Muscle of leg (tissue), 11 donors: ENCODE results near the gene STAC3. TPM values are rescaled to one million over a fixed set of nuclear protein-coding genes. Genes with fewer than 3 reads are reported as not detected.
"Not testable (repeated sequence)": the region's sequence is repeated elsewhere in the genome, so short reads cannot be mapped to it uniquely, and the experiment has no call there.

Source experiments
- DNase-seq: peaks from one replicate; pipeline ENCODE4 v3.0.0; 2013
- H3K27ac ChIP-seq: one replicate; pipeline ENCODE4 v1.5.1; 2013; ENCODE audit warnings: mild to moderate bottlenecking, low read length, control low read depth
- H3K27me3 ChIP-seq: one replicate; pipeline ENCODE4 v1.6.1; 2013; ENCODE audit warnings: low read length; ENCODE audit not compliant: control insufficient read depth, insufficient read depth
- H3K36me3 ChIP-seq: one replicate; pipeline ENCODE4 v1.6.1; 2013; ENCODE audit warnings: low read length; ENCODE audit not compliant: control insufficient read depth, insufficient read depth
- H3K4me1 ChIP-seq: one replicate; pipeline ENCODE4 v1.6.1; 2013; ENCODE audit warnings: low read length; ENCODE audit not compliant: control insufficient read depth, insufficient read depth
- H3K4me3 ChIP-seq: one replicate; pipeline ENCODE4 v1.5.1; 2013; ENCODE audit warnings: low read length, control low read depth
- H3K9me3 ChIP-seq: replicated peaks from 2 replicates; pipeline ENCODE4 v1.6.1; 2013; ENCODE audit warnings: low read depth, low read length; ENCODE audit not compliant: control insufficient read depth
- WGBS: methylation state at CpG from one replicate; pipeline ENCODE4 v1.1.5; 2013; ENCODE audit warnings: missing lambda C conversion rate; ENCODE audit not compliant: insufficient coverage; 5-methylcytosine and 5-hydroxymethylcytosine counted together
- polyA plus RNA-seq, 8 donors: library from polyadenylated mRNA; unstranded; fragments of 120-200 nt; gene quantifications; one replicate each; pipeline versions ENCODE4 v1.2.1 to v1.2.3, GENCODE V29; 2013; ENCODE audit warnings: inconsistent platforms in 1 of 8, low replicate concordance in 1 of 8; ENCODE audit not compliant: insufficient read length in 8 of 8, insufficient read depth in 1 of 8
- total RNA-seq: library from RNA; stranded (reverse); fragments of 120-200 nt; gene quantifications from one replicate; pipeline ENCODE4 v1.2.4, GENCODE V29; 2013

The STAC3 gene
- total and polyA plus RNA-seq, 9 donors: 202 to 499 (median 426) TPM

DNA sequence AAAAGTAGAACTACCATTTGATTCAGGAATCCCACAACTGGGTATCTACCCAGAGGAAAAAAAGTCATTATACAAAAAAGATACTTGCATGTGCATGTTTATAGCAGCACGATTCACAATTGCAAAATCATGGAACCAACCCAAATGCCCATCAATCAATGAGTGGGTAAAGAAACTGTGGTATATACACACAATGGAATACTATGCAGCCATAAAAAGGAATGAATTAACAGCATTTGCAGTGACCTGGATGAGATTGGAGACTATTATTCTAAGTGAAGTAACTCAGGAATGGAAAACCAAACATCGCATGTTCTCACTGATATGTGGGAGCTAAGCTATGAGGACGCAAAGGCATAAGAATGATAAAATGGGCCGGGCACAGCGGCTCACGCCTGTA is 25.2 kb upstream of the STAC3 start:
- 89% methylated on average over 3 of the region's 6 CpGs for WGBS

DNA sequence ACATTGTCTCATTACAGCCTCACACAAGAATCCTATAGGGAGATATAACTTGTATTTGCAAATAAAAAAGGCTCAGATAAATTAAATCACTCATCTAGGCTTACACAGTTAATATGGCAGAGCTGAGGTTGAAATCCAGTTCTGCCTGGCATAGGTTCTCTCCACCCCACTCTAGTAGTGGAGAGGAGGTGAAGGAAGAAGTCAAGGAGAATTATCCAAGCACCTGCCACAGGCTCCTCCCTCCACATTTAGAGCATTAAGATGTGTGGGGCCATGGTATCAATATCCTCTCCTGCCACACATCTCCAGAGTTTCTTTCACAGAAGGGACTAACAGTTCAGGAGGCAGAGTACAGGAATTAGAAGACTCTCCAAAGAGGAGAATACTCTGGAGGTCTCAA is 22.5 kb upstream of the STAC3 start:
- H3K4me1 ChIP-seq: peaks cover 19% of the 10 kb centered on the region
- H3K27ac ChIP-seq: peak overlapping the region; percentile 68
- DNase-seq: no peak
- no peaks in the 10 kb centered on the region for H3K27me3 ChIP-seq
- no peaks in the 10 kb centered on the region for H3K9me3 ChIP-seq
- no peak overlapping the region for H3K4me3 ChIP-seq
- H3K36me3 ChIP-seq: peaks cover 50% of the 10 kb centered on the region

More for the DNA sequence above, 25.2 kb upstream of the STAC3 start:
- H3K27me3 ChIP-seq, DNase-seq, H3K4me3 ChIP-seq, H3K9me3 ChIP-seq, H3K27ac ChIP-seq: not testable (repeated sequence)
- Histone ChIP-seq H3K36me3 (peaks cover 48% of the 10 kb centered on the region), H3K4me1 (peaks cover 19% of the 10 kb centered on the region)

DNA sequence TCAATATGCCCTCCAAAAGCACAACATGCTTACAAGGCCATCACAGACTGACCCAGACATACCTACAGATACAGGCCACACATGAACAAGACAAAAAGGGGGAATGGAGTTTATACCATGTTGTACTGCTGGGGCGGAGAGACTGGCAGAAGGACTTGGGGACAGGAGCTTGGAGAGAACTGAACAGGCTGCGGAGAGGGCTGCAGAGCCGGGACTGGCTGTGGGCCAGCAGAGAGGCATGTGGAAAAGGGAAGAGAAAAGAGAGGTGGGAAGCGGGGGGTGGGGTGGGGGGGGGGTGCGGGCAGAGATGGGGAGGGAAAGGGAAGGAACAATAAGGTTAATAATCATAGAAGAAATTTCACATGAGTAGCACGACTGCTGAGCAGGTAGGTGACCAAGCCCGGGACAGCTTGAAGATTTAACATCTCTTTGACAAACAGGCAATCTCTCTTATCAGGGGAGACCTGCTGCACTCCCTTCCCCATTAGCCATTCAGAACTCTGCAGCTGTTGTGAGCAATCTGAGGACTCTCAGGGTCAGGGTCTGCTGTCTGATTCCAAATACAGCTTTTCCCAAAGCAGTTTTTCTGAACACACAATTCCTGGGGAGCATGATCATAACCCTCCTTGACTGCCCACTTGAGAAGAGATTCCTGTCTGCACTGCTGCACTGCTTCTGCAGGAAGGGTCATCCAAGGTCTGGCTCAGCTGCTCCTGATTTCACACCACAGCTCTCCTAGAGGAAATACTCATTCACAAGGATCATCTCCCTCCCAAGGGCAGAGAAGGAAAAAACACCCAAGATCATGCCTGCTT is 21.6 kb upstream of the STAC3 start:
- peaks cover 50% of the 10 kb centered on the region for H3K36me3 ChIP-seq
- H3K4me3 ChIP-seq: no peak overlapping the region
- no peaks in the 10 kb centered on the region for H3K9me3 ChIP-seq
- peak overlapping the region; percentile 68 for H3K27ac ChIP-seq
- peak; percentile 63 for DNase-seq
- 38% methylated on average over 3 of the region's 7 CpGs for WGBS
- H3K27me3 ChIP-seq: no peaks in the 10 kb centered on the region
- H3K4me1 ChIP-seq: peaks cover 19% of the 10 kb centered on the region

DNA sequence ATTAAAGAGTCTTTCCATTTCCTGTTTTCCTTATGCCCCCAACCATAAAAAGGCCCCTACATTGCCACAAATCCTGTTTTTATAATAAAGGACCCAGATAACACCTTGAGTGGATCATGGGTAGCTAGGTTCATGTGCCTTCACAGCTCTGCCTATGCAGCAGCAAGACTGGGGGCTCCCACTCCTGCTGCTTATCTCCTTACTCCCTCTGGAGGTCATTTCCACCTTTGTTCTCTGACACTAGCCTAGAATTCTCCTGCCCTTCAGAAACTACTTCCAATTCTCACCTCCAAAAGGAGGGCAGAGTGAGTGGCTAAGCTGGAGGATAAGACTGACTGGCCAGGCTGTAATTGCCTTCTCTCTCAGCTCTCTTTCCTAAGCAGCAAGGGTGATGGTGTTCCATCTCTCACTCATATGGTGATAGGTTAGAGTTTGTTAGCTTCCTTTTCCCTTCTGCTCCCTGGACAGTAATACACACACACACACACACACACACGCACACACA is 20.0 kb upstream of the STAC3 start:
- no CpG with 5 or more reads among the region's 1 CpG for WGBS
- H3K36me3 ChIP-seq: peaks cover 49% of the 10 kb centered on the region

DNA sequence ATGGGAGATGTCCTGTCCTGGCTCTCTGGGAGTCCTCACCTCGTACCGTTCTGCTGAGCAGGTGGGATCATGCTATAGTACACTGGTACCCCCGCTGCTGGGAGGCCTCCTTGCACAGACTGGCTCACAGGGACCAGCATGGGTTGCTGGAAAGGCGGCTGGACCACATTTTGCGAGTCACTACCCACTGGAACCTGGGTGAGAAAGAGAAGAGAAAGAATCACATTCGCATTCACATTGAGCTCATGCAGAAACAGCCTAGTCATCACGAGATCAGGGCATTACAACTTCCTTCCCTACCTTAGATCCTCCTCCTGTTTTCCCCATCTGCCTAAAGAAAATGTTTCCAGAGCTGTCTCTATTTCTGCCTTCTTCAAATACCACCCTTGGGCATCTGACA is 17.3 kb upstream of the STAC3 start:
- H3K27ac ChIP-seq: no peak overlapping the region
- peaks cover 44% of the 10 kb centered on the region for H3K36me3 ChIP-seq
- no peak overlapping the region for H3K4me3 ChIP-seq
- WGBS: 87% methylated on average over 6 of the region's 7 CpGs
- H3K27me3 ChIP-seq: no peaks in the 10 kb centered on the region
- no peaks in the 10 kb centered on the region for H3K9me3 ChIP-seq
- no peak for DNase-seq
- peaks cover 36% of the 10 kb centered on the region for H3K4me1 ChIP-seq

More for the DNA sequence above, 20.0 kb upstream of the STAC3 start:
- no peaks in the 10 kb centered on the region for H3K9me3 ChIP-seq
- H3K27me3 ChIP-seq: no peaks in the 10 kb centered on the region
- H3K4me1 ChIP-seq: peaks cover 23% of the 10 kb centered on the region
- no peak overlapping the region for H3K27ac ChIP-seq
- DNase-seq: no peak
- H3K4me3 ChIP-seq: no peak overlapping the region

DNA sequence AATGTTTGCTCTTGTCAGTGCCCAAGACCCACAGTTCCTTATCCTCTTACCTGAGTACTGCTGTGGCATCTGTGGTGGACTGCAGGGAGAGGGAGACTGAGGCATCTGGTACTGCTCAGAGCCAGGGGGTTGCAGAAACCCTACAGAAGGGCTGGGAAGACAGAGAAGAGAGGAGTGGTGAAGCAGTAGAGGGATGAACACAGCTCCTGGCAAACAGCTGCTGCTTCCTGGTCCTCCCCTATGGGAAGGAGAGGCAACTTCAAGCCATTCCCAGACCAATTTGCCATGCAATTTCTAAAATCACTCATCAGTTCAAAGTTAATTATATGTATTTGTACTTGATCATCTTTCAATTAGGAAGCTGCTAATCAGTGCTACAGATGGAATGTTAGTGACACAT is 15.7 kb upstream of the STAC3 start:
- Histone ChIP-seq H3K36me3 (peaks cover 42% of the 10 kb centered on the region), H3K4me3 (no peak overlapping the region), H3K27ac (peak overlapping the region; percentile 21), H3K27me3 (no peaks in the 10 kb centered on the region), H3K9me3 (no peaks in the 10 kb centered on the region), H3K4me1 (peaks cover 29% of the 10 kb centered on the region)
- DNase-seq: no peak

DNA sequence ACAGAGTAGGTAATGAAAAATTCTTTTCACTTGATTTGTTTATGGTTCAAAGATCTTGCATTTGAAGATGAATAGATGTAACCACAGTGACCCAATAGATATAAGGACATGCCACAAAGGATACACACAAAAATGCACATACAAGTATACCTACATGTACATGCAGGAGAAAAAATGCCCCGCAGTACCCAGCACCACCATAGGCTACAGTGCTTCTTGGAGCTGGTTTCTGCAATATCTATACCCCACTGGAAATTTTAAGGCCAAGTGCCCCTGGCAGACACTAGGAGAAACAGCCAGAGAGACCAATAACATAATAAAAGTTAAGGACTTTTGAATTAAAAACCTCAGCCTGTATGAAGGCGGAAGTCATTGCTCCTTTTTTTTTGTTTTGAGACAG is 12.1 kb upstream of the STAC3 start:
- Histone ChIP-seq H3K4me3 (no peak overlapping the region), H3K4me1 (peaks cover 55% of the 10 kb centered on the region), H3K9me3 (no peaks in the 10 kb centered on the region), H3K27me3 (no peaks in the 10 kb centered on the region), H3K27ac (peak overlapping the region; percentile 67), H3K36me3 (peaks cover 39% of the 10 kb centered on the region)
- no CpG with 5 or more reads among the region's 2 CpGs for WGBS
- no peak for DNase-seq

DNA sequence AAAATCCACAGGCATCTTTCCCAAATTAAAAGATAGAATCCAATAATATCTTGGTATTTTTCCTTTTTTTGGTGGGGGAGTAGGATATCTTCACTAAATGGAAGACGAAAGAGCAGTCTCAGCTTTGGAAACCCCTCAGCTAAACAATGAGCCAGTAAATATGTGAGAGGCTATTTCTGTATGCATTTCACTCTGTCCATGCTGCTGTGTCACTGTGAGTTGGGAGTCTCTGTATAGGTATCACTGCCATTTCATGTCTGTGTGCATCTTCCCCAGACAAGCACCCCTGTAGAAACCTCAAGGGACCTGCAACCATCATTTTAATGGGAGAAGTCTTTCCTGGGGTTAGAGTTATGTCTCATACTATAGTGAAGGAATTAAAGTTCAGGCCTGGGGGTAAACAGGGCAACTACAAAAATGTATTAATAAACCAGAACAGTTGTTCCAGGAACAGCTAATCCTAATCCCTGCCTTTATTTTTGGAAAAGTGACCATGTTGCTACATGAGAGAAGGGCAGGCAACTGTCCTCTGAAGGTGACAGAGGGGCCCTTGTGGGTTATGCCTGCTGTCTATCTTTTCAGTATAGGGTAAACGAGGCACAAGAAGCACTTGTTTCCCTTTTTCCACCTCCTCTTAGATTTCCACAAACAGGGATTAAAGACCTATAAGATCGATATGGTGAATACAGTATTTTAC is 11.3 kb upstream of the STAC3 start:
- no peak overlapping the region for H3K4me3 ChIP-seq
- peaks cover 45% of the 10 kb centered on the region for H3K36me3 ChIP-seq
- H3K9me3 ChIP-seq: no peaks in the 10 kb centered on the region
- no CpG with 5 or more reads among the region's 3 CpGs for WGBS
- H3K27me3 ChIP-seq: no peaks in the 10 kb centered on the region
- H3K27ac ChIP-seq: peak overlapping the region; percentile 67
- H3K4me1 ChIP-seq: peaks cover 55% of the 10 kb centered on the region
- no peak for DNase-seq

DNA sequence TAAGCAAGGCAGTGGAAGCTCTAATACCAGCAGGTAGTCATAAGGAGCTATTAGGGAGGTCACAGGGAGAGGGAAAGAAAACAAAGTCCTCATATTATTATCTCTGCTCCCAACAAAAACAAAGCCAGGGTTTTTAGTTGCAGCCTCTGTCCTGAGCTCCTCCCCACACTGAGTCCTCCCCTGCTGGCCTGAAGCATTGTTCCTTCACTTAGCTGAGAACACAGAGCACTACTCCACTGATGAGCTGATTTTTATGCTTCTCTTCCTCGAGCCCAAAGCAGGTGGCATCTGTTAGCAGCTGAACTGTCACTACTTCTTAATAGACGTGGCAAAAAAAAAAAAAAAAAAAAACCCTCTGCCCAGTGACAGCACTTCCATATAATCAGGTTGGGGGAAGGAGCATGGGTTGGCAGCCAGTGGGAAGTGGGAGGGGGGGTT is 10.5 kb upstream of the STAC3 start:
- H3K4me1 ChIP-seq: peaks cover 52% of the 10 kb centered on the region
- H3K9me3 ChIP-seq: no peaks in the 10 kb centered on the region
- peak overlapping the region; percentile 67 for H3K27ac ChIP-seq
- peaks cover 46% of the 10 kb centered on the region for H3K36me3 ChIP-seq
- DNase-seq: peak; percentile 59
- no peak overlapping the region for H3K4me3 ChIP-seq
- no peaks in the 10 kb centered on the region for H3K27me3 ChIP-seq
- WGBS: no CpG with 5 or more reads among the region's 2 CpGs

DNA sequence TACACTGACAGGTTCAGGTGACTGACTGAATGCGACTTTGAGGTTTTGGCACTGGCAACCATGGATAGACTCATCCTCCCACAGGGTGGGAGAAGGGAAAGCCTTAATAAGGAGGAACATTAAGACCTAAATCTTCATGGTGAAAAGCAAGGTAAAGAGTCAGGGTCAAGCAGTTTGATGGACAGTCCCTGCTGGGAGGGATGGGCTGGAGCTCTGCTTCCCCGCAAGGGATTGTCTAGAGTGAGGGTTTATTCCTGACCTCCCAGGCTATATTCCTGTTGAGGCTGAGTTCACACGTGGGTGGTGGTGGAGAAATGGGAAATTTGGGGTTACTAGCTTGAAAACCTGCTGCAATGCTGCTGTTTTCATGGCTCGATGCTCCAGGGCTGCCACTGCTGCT is 9.4 kb upstream of the STAC3 start:
- no peak for DNase-seq
- WGBS: 87% methylated on average over 4 of the region's 4 CpGs
- Histone ChIP-seq H3K4me1 (peaks cover 49% of the 10 kb centered on the region), H3K36me3 (peaks cover 53% of the 10 kb centered on the region), H3K9me3 (no peaks in the 10 kb centered on the region), H3K4me3 (no peak overlapping the region), H3K27ac (peak overlapping the region; percentile 29), H3K27me3 (no peaks in the 10 kb centered on the region)
